KOPT-K1 (cell line): ENCODE measurements around the gene AAK1.

Source experiments
- H3K27ac ChIP-seq: fragments of 200-600 bp; sonication (generic); 2 replicates; pipeline ENCODE4 v1.5.1; 2016; ENCODE audit warnings: antibody characterized with exemption, mild to moderate bottlenecking, low read depth, low read length; ENCODE audit not compliant: poor library complexity, severe bottlenecking
- H3K36me3 ChIP-seq: fragments of 200-600 bp; sonication (generic); 2 replicates; pipeline ENCODE4 v1.5.1; 2017; ENCODE audit warnings: antibody characterized with exemption, mild to moderate bottlenecking, low read length, moderate library complexity; ENCODE audit not compliant: insufficient read depth
- H3K9me3 ChIP-seq: fragments of 200-600 bp; sonication (generic); 2 replicates; pipeline ENCODE4 v1.5.1; 2017; ENCODE audit warnings: antibody characterized with exemption, low read length, mild to moderate bottlenecking; ENCODE audit not compliant: insufficient read depth, poor library complexity, severe bottlenecking

AAK1 gene

GRCh38 chr2:69546646-69547045 is 96.9 kb downstream of the AAK1 start:
- Histone ChIP-seq H3K36me3 (peaks cover 21% of the 10 kb centered on the region), H3K27ac (no peak overlapping the region), H3K9me3 (peaks cover 13% of the 10 kb centered on the region)

- H3K36me3 ChIP-seq = peaks cover 30% of the 10 kb centered on the region
These were observed 98.0 kb downstream of the AAK1 start for GRCh38 chr2:69545477-69545932.

GRCh38 chr2:69544951-69545350 is 98.6 kb downstream of the AAK1 start:
- Histone ChIP-seq H3K36me3 (peaks cover 33% of the 10 kb centered on the region), H3K27ac (no peak overlapping the region), H3K9me3 (peaks cover 13% of the 10 kb centered on the region)

More at GRCh38 chr2:69545477-69545932, 98.0 kb downstream of the AAK1 start:
- H3K27ac ChIP-seq = no peak overlapping the region
- peaks cover 13% of the 10 kb centered on the region for H3K9me3 ChIP-seq

DNA sequence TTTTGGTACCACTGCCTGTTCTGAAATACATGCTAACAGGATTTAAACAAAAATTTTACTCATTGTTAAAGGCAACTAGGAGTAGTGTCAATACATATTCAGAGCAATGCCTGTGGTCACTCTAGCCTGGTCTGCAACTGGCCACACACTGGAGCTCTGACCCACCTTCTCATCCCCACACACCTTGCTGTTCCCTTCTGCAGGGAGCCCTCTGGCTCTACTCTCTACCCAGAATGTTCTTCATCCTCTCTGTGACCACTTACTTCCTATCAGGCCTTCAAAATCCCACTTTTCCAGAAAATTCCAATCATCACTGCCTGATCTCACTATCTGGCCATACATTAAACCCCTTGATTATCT is 104.0 kb downstream of the AAK1 start:
- no peaks in the 10 kb centered on the region for H3K9me3 ChIP-seq
- H3K27ac ChIP-seq = no peak overlapping the region
- H3K36me3 ChIP-seq = peaks cover 70% of the 10 kb centered on the region

- H3K9me3 ChIP-seq = peaks cover 4% of the 10 kb centered on the region
- no peak overlapping the region for H3K27ac ChIP-seq
- H3K36me3 ChIP-seq = peaks cover 72% of the 10 kb centered on the region
These were observed 104.5 kb downstream of the AAK1 start for GRCh38 chr2:69538872-69539548.

DNA sequence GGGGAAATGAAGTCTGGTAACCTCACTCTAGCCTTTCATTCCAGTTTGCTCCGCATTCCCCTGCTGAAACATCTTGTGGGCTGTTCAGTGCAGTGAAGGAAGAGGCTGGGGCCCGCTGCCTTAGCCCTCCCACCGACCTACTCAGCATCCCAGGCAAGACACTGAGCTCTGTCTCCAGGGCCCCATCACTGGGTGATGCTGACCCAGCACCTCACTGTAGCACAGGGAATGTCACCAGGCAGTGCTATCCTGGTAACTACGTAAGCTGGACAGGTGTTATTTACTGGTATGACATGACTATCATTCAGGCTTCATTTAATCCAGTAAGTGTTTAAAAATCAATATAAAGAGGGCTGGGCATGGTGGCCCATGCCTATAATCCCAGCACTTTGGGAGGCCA is 105.3 kb downstream of the AAK1 start:
- Histone ChIP-seq H3K27ac (no peak overlapping the region), H3K9me3 (peaks cover 11% of the 10 kb centered on the region), H3K36me3 (peaks cover 73% of the 10 kb centered on the region)

DNA sequence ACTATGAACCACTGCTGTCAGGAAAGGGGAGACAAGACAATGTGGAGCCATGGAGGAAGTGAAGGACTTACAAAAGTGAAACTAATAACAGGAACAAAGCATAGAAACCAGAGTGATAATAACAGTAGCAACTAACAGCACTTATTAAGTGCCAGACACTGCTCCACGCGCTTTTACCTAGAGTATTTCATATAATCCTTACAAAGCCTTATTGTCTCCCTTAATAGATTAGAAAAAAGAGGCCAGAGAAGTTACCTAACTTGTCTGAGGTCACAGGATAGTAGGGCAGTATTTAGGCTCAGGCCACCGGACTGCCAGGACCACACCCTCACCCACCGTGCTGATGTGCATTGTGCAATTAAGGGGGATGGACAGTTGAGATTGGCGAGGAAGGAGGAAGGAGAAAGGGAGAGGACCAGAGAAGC is 107.7 kb downstream of the AAK1 start:
- no peak overlapping the region for H3K27ac ChIP-seq
- H3K9me3 ChIP-seq = peaks cover 15% of the 10 kb centered on the region
- peaks cover 71% of the 10 kb centered on the region for H3K36me3 ChIP-seq

- Histone ChIP-seq H3K27ac (no peak overlapping the region), H3K36me3 (peaks cover 70% of the 10 kb centered on the region), H3K9me3 (peaks cover 15% of the 10 kb centered on the region)
These were observed 112.4 kb downstream of the AAK1 start for GRCh38 chr2:69531186-69531585.

DNA sequence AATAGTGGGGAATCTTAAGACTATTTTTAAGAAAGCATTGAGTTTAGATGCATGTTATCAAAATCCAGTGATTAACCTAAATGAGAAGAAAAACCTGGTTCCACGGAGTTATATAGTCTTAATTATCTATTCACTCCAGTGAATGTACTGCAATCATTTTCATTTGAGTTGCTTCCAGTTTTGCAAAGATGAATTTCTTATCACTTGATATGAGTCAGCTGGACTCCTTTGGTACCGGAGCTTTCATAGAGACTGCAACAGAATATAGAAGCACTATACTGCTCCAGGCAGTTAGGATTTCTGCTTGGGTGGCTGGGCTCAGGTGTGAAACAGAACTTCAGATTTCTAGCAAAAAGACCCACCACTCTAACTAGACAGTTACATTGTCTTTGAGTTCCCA is 114.1 kb downstream of the AAK1 start:
- H3K36me3 ChIP-seq = peaks cover 71% of the 10 kb centered on the region
- no peak overlapping the region for H3K27ac ChIP-seq
- peaks cover 15% of the 10 kb centered on the region for H3K9me3 ChIP-seq

GRCh38 chr2:69525261-69525660 is 118.3 kb downstream of the AAK1 start:
- Histone ChIP-seq H3K36me3 (peaks cover 72% of the 10 kb centered on the region), H3K9me3 (no peaks in the 10 kb centered on the region), H3K27ac (no peak overlapping the region)

- peaks cover 72% of the 10 kb centered on the region for H3K36me3 ChIP-seq
- H3K9me3 ChIP-seq = no peaks in the 10 kb centered on the region
- no peak overlapping the region for H3K27ac ChIP-seq
These were observed 118.7 kb downstream of the AAK1 start for GRCh38 chr2:69524799-69525198.

DNA sequence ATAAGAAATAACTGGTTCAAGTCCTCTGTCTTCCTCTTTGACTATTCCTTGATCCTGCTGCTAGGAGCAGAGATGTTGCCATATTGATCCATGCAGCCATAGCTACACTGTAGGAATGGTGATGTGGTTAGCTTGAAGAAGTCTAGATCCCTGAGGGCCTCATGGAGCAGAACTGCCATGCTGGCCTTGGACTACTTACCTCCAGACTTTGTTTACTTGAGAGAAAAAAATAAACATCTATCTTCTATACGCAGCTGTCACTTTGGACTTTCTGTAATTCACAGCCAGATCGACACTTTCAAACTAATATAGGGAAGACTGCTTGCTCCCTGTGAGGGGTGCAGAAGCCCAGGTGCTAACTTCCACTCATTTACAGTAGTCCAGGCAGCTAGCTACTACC is 121.8 kb downstream of the AAK1 start:
- Histone ChIP-seq H3K9me3 (no peaks in the 10 kb centered on the region), H3K27ac (no peak overlapping the region), H3K36me3 (peaks cover 87% of the 10 kb centered on the region)

DNA sequence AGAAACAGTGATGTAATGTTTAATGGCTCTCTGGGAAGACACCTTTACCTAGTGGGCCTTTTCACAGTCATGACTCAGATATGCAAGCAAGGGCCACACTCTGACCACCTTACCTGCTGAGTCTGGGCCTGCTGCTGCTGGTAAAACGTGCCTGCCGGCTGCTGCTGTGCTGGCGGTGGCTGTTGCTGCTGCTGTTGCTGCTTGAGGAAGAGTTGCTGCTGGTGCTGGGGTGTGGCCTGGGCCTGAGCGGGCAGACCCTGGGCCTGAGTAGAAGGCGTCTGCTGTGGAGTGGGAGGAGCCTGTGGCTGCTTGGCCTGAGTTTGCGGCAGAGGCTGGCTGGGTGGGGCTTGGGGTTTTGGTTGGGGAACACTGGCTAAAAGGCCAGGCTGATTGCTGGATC is 124.7 kb downstream of the AAK1 start:
- Histone ChIP-seq H3K27ac (no peak overlapping the region), H3K36me3 (peaks cover 84% of the 10 kb centered on the region), H3K9me3 (no peaks in the 10 kb centered on the region)

DNA sequence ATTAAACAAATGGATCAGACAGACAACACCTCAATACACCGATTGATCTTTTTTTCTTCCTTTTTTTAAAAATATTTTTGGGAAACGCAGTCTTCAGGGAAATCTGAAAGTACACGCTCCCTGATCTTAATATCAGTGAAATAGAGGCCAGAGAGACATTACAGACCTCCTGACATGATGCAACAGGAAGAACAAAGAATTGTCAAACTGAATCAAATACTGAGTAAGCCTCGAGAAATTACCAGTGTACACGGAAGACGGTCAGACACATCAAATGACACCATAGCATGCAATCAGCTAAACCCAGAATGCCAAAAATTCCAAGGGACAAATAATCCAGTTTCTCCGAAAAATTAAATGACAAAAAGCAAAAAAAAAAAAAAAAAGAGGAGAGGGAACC is 126.1 kb downstream of the AAK1 start:
- Histone ChIP-seq H3K9me3 (no peaks in the 10 kb centered on the region), H3K36me3 (peaks cover 87% of the 10 kb centered on the region), H3K27ac (no peak overlapping the region)

- peaks cover 90% of the 10 kb centered on the region for H3K36me3 ChIP-seq
- no peak overlapping the region for H3K27ac ChIP-seq
- no peaks in the 10 kb centered on the region for H3K9me3 ChIP-seq
These were observed 128.7 kb downstream of the AAK1 start for GRCh38 chr2:69514819-69515218.

GRCh38 chr2:69514406-69514805 is 129.1 kb downstream of the AAK1 start:
- H3K36me3 ChIP-seq = peaks cover 90% of the 10 kb centered on the region
- no peaks in the 10 kb centered on the region for H3K9me3 ChIP-seq
- H3K27ac ChIP-seq = no peak overlapping the region
